ENCODE measurements around the gene GPR15.

The GPR15 gene

DNA sequence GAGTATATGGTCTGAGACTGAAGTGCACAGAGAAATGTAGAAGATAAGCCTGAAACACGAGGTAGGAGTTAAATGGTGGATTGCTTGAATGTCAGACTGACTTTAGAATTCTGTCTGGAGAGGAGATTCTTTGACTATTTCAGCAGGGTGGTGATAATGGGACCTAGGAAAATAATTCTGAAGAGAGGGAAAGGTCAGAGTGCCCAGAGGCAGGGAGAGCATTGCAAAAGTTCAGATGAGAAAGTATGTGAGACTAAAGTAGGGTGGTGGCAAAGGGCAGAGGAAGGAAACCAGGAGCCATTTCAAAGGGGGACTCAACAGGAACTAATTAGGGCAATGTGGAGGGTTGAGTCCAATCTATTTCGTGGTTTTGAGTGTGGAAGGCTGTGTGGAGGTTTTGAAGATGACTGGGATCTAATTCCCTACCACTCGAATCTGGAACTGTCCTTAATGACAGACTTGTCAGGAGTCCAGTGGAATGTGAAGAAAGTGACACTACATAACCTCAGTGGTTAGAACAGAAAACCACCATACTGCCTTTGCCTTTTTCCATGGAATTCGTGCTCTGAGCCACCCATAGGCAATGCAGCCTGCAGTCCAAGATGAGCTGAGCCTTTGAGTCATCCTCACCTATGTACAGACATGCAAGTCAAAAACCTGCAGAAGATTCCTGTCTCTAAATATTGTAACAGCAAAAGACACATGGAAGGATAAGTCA, 45.6 kb downstream of the GPR15 start:
- no peak for DNase-seq (ENCODE audit: extremely low read depth, low read depth)
- TF ChIP-seq, protein P1, sequence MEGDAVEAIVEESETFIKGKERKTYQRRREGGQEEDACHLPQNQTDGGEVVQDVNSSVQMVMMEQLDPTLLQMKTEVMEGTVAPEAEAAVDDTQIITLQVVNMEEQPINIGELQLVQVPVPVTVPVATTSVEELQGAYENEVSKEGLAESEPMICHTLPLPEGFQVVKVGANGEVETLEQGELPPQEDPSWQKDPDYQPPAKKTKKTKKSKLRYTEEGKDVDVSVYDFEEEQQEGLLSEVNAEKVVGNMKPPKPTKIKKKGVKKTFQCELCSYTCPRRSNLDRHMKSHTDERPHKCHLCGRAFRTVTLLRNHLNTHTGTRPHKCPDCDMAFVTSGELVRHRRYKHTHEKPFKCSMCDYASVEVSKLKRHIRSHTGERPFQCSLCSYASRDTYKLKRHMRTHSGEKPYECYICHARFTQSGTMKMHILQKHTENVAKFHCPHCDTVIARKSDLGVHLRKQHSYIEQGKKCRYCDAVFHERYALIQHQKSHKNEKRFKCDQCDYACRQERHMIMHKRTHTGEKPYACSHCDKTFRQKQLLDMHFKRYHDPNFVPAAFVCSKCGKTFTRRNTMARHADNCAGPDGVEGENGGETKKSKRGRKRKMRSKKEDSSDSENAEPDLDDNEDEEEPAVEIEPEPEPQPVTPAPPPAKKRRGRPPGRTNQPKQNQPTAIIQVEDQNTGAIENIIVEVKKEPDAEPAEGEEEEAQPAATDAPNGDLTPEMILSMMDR (IDR thresholded peaks at IDR 0.05; ENCODE audit: low read depth, low read length) = no peak

DNA sequence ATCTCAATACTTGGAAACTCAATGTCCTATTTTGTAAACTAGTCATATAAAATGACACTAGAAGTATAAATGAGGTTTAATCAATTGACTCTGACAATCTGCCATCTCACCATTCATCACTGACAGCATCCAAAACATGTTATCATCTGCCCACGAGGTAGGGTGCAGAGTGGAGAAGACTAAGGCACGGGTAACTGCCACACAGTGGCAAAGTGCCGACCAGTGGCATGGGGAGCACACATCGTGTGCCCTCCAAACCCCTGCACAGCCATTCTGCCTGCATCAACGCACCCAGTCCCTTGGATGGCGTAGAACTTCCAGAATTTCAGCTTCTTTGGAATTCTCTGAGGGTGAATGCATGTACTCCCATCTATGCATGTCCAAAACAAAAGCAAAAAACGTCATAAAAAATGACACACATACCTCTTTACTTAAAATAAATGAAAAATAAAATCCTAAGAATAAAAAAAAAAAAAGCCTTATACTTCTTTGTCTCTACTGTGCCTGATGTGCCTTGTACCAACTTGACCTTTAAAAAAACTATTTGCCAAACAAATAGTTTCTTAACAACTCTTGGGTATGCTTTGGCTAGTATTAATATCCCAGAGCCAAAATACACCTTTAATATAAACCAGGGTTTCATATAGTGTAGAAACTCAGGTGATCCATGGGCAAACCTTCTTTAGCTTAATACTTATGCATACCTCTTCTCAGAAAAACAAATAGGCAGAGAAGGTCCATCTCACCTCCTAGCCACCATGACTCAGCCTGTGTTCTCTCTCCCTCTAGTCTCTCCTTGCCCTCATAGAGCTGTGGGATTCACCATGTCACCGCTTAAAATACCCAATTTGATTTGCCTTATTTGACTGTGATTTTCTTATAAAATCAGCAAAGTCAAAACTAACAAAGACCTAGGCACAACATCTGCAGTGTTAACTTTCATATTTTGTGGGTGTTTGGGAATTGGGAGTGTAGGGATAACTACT, 48.9 kb downstream of the GPR15 start:
- no peak for DNase-seq (ENCODE audit: extremely low read depth, low read depth)
- TF ChIP-seq, protein P1 (IDR thresholded peaks at IDR 0.05; ENCODE audit: low read depth, low read length) = no peak

DNA sequence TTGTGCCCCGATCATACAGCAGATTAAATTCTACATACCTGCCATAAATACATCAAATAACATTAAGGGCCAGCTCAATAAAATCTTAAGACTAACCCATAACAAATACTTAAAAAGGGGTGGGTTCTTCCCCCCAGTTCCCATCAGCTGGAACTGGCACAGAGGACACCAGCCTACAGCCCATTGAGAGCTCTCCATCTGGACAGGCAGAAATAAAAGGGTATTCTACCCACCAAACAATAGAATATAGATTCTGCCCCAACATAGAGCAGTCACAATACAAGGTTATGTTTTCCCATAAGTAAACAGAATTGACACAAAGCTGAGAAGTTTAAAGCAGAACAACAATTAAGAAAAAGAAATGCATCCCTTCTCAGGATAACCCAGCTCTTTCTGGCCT, 49.7 kb downstream of the GPR15 start:
- TF ChIP-seq, protein P1 (IDR thresholded peaks at IDR 0.05; ENCODE audit: low read depth, low read length) = no peak
- DNase-seq (ENCODE audit: extremely low read depth, low read depth) = no peak

DNA sequence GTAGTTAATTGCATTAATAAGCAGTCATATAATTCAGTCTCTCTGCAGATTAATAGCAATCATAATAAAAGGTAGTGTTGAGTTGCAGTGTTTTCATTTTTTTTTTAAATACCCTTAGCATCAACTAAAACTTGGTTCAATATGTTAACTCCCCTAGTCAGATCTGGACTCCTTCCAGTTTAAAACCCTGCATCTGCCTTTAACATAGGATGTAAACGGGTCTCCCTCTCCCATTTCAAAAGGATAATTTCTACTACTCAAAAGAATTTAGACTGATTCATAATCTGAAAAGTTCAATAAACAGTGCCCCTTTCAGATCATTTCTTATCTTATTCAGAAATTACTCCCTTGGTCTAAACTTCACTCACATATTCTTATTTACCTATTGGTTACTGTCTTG, 50.3 kb downstream of the GPR15 start:
- TF ChIP-seq, protein P1 (IDR thresholded peaks at IDR 0.05; ENCODE audit: low read depth, low read length) = no peak
- DNase-seq (ENCODE audit: extremely low read depth, low read depth) = no peak

DNA sequence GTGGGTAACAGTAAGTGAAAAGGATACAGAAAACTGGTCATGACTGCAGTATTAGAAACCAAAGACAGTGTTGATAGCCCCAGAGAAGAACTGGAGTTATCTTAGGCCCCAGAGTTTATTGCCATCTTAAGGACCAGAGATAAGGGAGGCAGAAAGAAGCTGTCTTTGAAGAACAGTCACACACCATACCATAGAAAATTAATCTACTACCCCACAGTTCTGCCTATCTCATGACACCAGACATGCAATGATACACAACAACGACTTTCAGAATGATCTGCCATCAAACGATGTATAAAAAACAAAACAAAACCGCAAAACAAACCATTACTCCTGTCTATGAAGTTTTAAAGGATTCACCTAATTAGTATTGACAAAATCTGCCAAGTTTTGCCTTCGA, 52.0 kb downstream of the GPR15 start:
- TF ChIP-seq, protein P1 (IDR thresholded peaks at IDR 0.05; ENCODE audit: low read depth, low read length) = no peak
- no peak for DNase-seq (ENCODE audit: extremely low read depth, low read depth)
